ENCODE measurements around the gene AMMECR1.

- TF ChIP-seq POLR2A (IDR thresholded peaks at IDR 0.05) (no peak), CTCF (IDR thresholded peaks at IDR 0.05) (no peak)
Measured at GRCh38 chrX:110212299-110212698, 105.6 kb downstream of the AMMECR1 start.
